ENCODE measurements around the gene ID3.
A peak's percentile ranks its signal among the peaks of the same experiment; 100 is the strongest.
"Not testable (repeated sequence)": the region's sequence is repeated elsewhere in the genome, so short reads cannot be mapped to it uniquely, and the experiment has no call there.

The ID3 gene

GRCh38 chr1:23553231-23554126 is 5.8 kb downstream of the ID3 start:
- H3K4me3 ChIP-seq (ENCODE audit: low read depth, low read length): no peak overlapping the region

GRCh38 chr1:23551849-23552248 is 7.5 kb downstream of the ID3 start:
- no peak overlapping the region for H3K4me3 ChIP-seq (ENCODE audit: low read depth, low read length)

- H3K4me3 ChIP-seq (ENCODE audit: low read depth, low read length): no peak overlapping the region
Observed at GRCh38 chr1:23548704-23549143, 10.6 kb downstream of the ID3 start.

GRCh38 chr1:23546897-23547584 is 12.3 kb downstream of the ID3 start:
- H3K4me3 ChIP-seq (ENCODE audit: low read depth, low read length): no peak overlapping the region

- no peak overlapping the region for H3K4me3 ChIP-seq (ENCODE audit: low read depth, low read length)
Observed at GRCh38 chr1:23545851-23546250, 13.4 kb downstream of the ID3 start.

GRCh38 chr1:23544444-23545389 is 14.6 kb downstream of the ID3 start:
- H3K4me3 ChIP-seq (ENCODE audit: low read depth, low read length): no peak overlapping the region

GRCh38 chr1:23543707-23544443 is 15.4 kb downstream of the ID3 start:
- H3K4me3 ChIP-seq (ENCODE audit: low read depth, low read length): no peak overlapping the region

GRCh38 chr1:23542940-23543339 is 16.4 kb downstream of the ID3 start:
- H3K4me3 ChIP-seq (ENCODE audit: low read depth, low read length): not testable (repeated sequence)

GRCh38 chr1:23539698-23540266 is 19.5 kb downstream of the ID3 start:
- H3K4me3 ChIP-seq (ENCODE audit: low read depth, low read length): no peak overlapping the region

GRCh38 chr1:23537296-23537973 is 21.9 kb downstream of the ID3 start:
- no peak overlapping the region for H3K4me3 ChIP-seq (ENCODE audit: low read depth, low read length)

GRCh38 chr1:23533246-23534023 is 25.9 kb downstream of the ID3 start:
- no peak overlapping the region for H3K4me3 ChIP-seq (ENCODE audit: low read depth, low read length)

GRCh38 chr1:23531562-23532094 is 27.7 kb downstream of the ID3 start:
- H3K4me3 ChIP-seq (ENCODE audit: low read depth, low read length): no peak overlapping the region

- H3K4me3 ChIP-seq (ENCODE audit: low read depth, low read length): peak within 1 kb of the TSS; percentile 45
Observed at GRCh38 chr1:23530747-23531561, 28.3 kb downstream of the ID3 start, which contains the start of gene E2F2. Gene E2F2 (minus strand): TSS chr1:23531233. CDS start chr1:23530793, 440 bp downstream.

- peak overlapping the region; percentile 45 for H3K4me3 ChIP-seq (ENCODE audit: low read depth, low read length)
Observed at GRCh38 chr1:23530087-23530746, 29.1 kb downstream of the ID3 start.

- no peak overlapping the region for H3K4me3 ChIP-seq (ENCODE audit: low read depth, low read length)
Observed at GRCh38 chr1:23529146-23530086, 29.9 kb downstream of the ID3 start.
